Measurements from ENCODE around the gene PRDM2.

DNA sequence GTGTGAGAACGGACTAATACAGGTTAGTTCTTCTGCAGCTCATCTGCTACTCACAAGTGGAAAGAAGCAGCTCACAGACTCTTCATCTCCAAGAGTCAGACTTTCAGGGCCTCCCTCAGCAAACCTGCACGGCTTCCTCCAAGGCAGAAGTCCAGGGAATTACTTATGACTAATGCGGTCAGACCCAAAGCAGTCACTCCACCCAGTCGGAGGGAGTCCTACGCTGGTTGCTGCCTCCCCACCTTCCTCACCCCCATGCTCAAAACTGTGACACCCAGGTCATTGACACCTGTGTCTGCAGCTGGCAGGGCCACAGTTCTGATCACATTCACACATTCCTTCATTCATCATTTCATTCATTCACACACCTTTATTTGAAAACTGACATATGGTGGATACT is 38.4 kb upstream of the PRDM2 start:
- TF ChIP-seq, protein P1, sequence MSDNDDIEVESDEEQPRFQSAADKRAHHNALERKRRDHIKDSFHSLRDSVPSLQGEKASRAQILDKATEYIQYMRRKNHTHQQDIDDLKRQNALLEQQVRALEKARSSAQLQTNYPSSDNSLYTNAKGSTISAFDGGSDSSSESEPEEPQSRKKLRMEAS (IDR thresholded peaks at IDR 0.05; ENCODE audit: low read depth, low read length): no peak
- TF ChIP-seq MYC (IDR thresholded peaks at IDR 0.05; ENCODE audit: low read depth, low read length): no peak

All from NB4 (cell line).